Keratinocyte (primary cell): ENCODE measurements around the gene NLRC3. TPM values are rescaled to one million over a fixed set of nuclear protein-coding genes. Genes with fewer than 3 reads are reported as not detected.

Source experiments
- DNase-seq: peaks from one replicate; pipeline ENCODE4 v3.0.0-alpha.2; 2011; ENCODE audit warnings: low read depth, missing footprints, low spot score
- FAIRE-seq: peaks from 2 replicates; lab custom pipeline; 2011; peaks lifted over from hg19 to GRCh38; lab: Jason Lieb, UNC
- H2AFZ ChIP-seq: 2 replicates; pipeline ENCODE4 v1.6.0; 2012; ENCODE audit warnings: low read length, control low read depth, inconsistent platforms; ENCODE audit not compliant: control insufficient read depth
- H3K27ac ChIP-seq: 2 replicates; pipeline ENCODE4 v1.5.1; 2011; ENCODE audit warnings: low read length; ENCODE audit not compliant: control insufficient read depth, insufficient read depth
- H3K27me3 ChIP-seq: 3 replicates; pipeline ENCODE4 v1.6.0; 2011; ENCODE audit warnings: low read length; ENCODE audit not compliant: control insufficient read depth, insufficient read depth; ENCODE audit errors: extremely low read depth
- H3K36me3 ChIP-seq, 2 experiments: 2 replicates in 1 of 2; 3 replicates in 1 of 2; pipeline ENCODE4 v1.5.1; 2011; ENCODE audit warnings: low read length in 2 of 2, mild to moderate bottlenecking in 1 of 2; ENCODE audit not compliant: control insufficient read depth in 2 of 2, insufficient read depth in 2 of 2; ENCODE audit errors: extremely low read depth in 1 of 2
- H3K4me1 ChIP-seq: 3 replicates; pipeline ENCODE4 v1.5.1; 2011; ENCODE audit warnings: low read length; ENCODE audit not compliant: control insufficient read depth, insufficient read depth; ENCODE audit errors: extremely low read depth
- H3K4me2 ChIP-seq: 3 replicates; pipeline ENCODE4 v1.6.0; 2011; ENCODE audit warnings: low read depth, low read length; ENCODE audit not compliant: control insufficient read depth, insufficient read depth; ENCODE audit errors: extremely low read depth
- H3K4me3 ChIP-seq, 3 experiments: fragments of 200-600 bp in 1 of 3; sonication (generic) in 1 of 3; 2 replicates in 2 of 3; 3 replicates in 1 of 3; pipeline ENCODE4 v1.5.1; 2011 to 2016; ENCODE audit warnings: low read length in 3 of 3, mild to moderate bottlenecking in 3 of 3, control low read depth in 2 of 3, inconsistent platforms in 1 of 3, low read depth in 1 of 3, mixed read lengths in 1 of 3, mixed run types in 1 of 3, moderate library complexity in 1 of 3; ENCODE audit not compliant: control insufficient read depth in 2 of 3, insufficient read depth in 2 of 3; ENCODE audit errors: extremely low read depth in 1 of 3
- H3K79me2 ChIP-seq: 2 replicates; pipeline ENCODE4 v1.6.0; 2012; ENCODE audit warnings: low read length; ENCODE audit not compliant: control insufficient read depth, insufficient read depth
- H3K9ac ChIP-seq: 3 replicates; pipeline ENCODE4 v1.6.0; 2011; ENCODE audit warnings: low read length; ENCODE audit not compliant: control insufficient read depth, insufficient read depth; ENCODE audit errors: extremely low read depth
- H3K9me1 ChIP-seq: 3 replicates; pipeline ENCODE4 v1.6.0; 2011; ENCODE audit warnings: low read length; ENCODE audit not compliant: control insufficient read depth, insufficient read depth; ENCODE audit errors: extremely low read depth
- H3K9me3 ChIP-seq: 2 replicates; pipeline ENCODE4 v1.5.1; 2012; ENCODE audit warnings: low read depth, low read length; ENCODE audit not compliant: control insufficient read depth
- H4K20me1 ChIP-seq: 3 replicates; pipeline ENCODE4 v1.6.0; 2011; ENCODE audit warnings: low read length; ENCODE audit not compliant: control insufficient read depth, insufficient read depth; ENCODE audit errors: extremely low read depth
- EZH2 ChIP-seq: IDR thresholded peaks from one replicate; pipeline ENCODE4 v1.6.1; 2012; ENCODE audit warnings: inconsistent platforms, mild to moderate bottlenecking, low read length, moderate library complexity
- dilution Hi-C: fragments of 300-500 bp; cut with MboI; formaldehyde crosslinking; loops from one replicate; pipeline ENCODE4 v1.7.0; 2020; ENCODE audit warnings: low sequenced_read_pairs; ENCODE audit not compliant: extremely low pct_ligation_motif_present
- polyA plus RNA-seq, 5 experiments: library from polyadenylated mRNA; depleted of rRNA in 3 of 5; stranded (reverse) in 3 of 5; stranded (forward) in 1 of 5; unstranded in 1 of 5; fragments of >200 nt; gene quantifications; 1 replicate in 1 of 5; 2 replicates in 3 of 5; 3 replicates in 1 of 5; pipeline versions ENCODE4 v1.2.1 to v1.2.3, GENCODE V29; 2011 to 2012; ENCODE audit warnings: missing spikeins in 2 of 5, low read depth in 1 of 5, low replicate concordance in 1 of 5
- TF ChIP-seq, protein P1 (sequence below), 3 experiments: IDR thresholded peaks in 1 of 3; conservative IDR thresholded peaks in 1 of 3; optimal IDR thresholded peaks in 1 of 3; 2 replicates in 2 of 3; 3 replicates in 1 of 3; pipeline versions ENCODE3 to v1.5.1; 2011; ENCODE audit warnings: low read length in 3 of 3, mild to moderate bottlenecking in 3 of 3, moderate library complexity in 2 of 3, control low read depth in 1 of 3, inconsistent platforms in 1 of 3; ENCODE audit not compliant: insufficient read depth in 2 of 3; ENCODE audit errors: extremely low read depth in 1 of 3

NLRC3 gene
- polyA plus RNA-seq, 1 donor (not counting 4 experiments of a cell fraction or from before 2014, with no cell fraction given) = not detected

DNA sequence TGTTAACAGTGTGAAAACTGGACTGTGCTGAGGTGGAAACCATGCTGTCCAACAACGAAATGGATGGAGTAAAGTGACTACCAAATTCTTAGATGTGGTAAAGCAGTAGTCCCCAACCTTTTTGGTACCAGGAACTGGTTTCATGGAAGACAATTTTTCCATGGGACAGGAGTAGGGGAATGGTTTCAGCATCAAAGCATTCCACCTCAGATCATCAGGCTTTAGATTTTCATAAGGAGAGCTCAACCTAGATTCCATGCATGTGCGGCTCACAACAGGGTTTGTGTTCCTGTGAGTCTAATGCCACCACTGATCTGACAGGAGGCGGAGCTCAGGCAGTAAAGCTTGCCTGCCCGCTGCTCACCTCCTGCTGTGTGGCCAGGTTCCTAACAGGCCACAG lies 22.7 kb upstream of the NLRC3 start:
- no peak overlapping the region for H3K4me2 ChIP-seq
- no peaks in the 10 kb centered on the region for H4K20me1 ChIP-seq
- TF ChIP-seq, protein P1, sequence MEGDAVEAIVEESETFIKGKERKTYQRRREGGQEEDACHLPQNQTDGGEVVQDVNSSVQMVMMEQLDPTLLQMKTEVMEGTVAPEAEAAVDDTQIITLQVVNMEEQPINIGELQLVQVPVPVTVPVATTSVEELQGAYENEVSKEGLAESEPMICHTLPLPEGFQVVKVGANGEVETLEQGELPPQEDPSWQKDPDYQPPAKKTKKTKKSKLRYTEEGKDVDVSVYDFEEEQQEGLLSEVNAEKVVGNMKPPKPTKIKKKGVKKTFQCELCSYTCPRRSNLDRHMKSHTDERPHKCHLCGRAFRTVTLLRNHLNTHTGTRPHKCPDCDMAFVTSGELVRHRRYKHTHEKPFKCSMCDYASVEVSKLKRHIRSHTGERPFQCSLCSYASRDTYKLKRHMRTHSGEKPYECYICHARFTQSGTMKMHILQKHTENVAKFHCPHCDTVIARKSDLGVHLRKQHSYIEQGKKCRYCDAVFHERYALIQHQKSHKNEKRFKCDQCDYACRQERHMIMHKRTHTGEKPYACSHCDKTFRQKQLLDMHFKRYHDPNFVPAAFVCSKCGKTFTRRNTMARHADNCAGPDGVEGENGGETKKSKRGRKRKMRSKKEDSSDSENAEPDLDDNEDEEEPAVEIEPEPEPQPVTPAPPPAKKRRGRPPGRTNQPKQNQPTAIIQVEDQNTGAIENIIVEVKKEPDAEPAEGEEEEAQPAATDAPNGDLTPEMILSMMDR (optimal IDR thresholded peaks at IDR 0.05 in 1 of 3, IDR thresholded peaks at IDR 0.05 in 1 of 3, conservative IDR thresholded peaks at IDR 0.05 in 1 of 3; ENCODE audit: extremely low read depth in 1 of 3, insufficient read depth in 2 of 3, low read length in 3 of 3) = no peak
- TF ChIP-seq EZH2 = no peak
- H3K27ac ChIP-seq = no peak overlapping the region
- FAIRE-seq (no peak), DNase-seq (no peak)
- H3K9ac ChIP-seq = no peak overlapping the region
- no peaks in the 10 kb centered on the region for H3K4me1 ChIP-seq
- H3K9me3 ChIP-seq = peaks cover 3% of the 10 kb centered on the region
- H3K27me3 ChIP-seq = no peaks in the 10 kb centered on the region
- H2AFZ ChIP-seq = no peak overlapping the region
- H3K4me3 ChIP-seq = no peak overlapping the region
- dilution Hi-C loops = no loop called here
- H3K9me1 ChIP-seq = peaks cover 2% of the 10 kb centered on the region
- peaks cover 9 to 11% of the 10 kb centered on the region in 2 experiments for H3K36me3 ChIP-seq
- no peaks in the 10 kb centered on the region for H3K79me2 ChIP-seq

DNA sequence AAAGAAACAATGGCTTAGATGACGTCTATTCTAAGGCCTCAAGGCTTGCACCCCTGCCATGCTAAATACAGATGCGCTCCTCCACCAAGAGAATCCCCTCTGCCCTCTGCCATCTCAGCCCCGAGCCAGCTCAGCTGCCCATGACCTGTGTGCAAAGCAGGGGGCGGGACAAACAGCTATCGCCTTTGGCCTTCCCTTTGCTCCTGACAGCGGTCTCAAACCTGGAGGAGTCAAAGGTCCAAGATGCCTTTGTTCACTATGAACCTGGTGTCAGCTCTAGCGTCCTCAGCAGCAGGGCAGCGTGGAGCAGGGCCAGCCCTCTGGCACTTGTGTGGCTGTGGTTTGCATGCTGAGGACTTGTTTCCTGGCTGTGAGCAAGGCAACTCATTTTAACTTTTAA lies 21.9 kb upstream of the NLRC3 start:
- peaks cover 2% of the 10 kb centered on the region for H3K9me1 ChIP-seq
- H3K27me3 ChIP-seq = no peaks in the 10 kb centered on the region
- H3K27ac ChIP-seq = no peak overlapping the region
- no peak overlapping the region for H3K4me3 ChIP-seq
- H3K9me3 ChIP-seq = peaks cover 3% of the 10 kb centered on the region
- H3K79me2 ChIP-seq = no peaks in the 10 kb centered on the region
- TF ChIP-seq EZH2 = no peak
- H3K9ac ChIP-seq = no peak overlapping the region
- FAIRE-seq (no peak), DNase-seq (no peak)
- H3K4me1 ChIP-seq = no peaks in the 10 kb centered on the region
- H3K36me3 ChIP-seq = peaks cover 9 to 12% of the 10 kb centered on the region in 2 experiments
- H2AFZ ChIP-seq = no peak overlapping the region
- no peak overlapping the region for H3K4me2 ChIP-seq
- dilution Hi-C loops = no loop called here
- no peaks in the 10 kb centered on the region for H4K20me1 ChIP-seq

DNA sequence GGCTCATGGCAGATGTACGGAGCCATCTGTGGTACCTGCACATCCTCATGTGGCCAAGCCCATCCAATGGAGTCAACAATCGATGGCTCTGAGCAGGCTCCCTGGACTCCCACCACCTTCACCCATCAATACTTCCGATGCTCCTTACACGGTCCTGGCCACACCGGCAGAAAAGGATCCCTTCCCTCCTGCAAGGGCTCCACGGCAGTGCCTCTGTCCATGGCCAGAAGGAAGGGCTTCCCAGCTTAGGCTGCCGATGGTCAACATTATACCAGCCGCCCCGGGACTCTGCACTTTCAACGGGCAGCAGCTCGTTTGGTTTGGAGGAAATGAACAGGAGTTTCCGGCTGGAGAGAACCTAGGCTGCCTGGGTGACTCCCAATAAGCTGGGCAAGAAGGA lies 21.0 kb upstream of the NLRC3 start:
- no peaks in the 10 kb centered on the region for H4K20me1 ChIP-seq
- no peak overlapping the region for H2AFZ ChIP-seq
- H3K27ac ChIP-seq = no peak overlapping the region
- H3K27me3 ChIP-seq = no peaks in the 10 kb centered on the region
- TF ChIP-seq, protein P1 (optimal IDR thresholded peaks at IDR 0.05 in 1 of 3, IDR thresholded peaks at IDR 0.05 in 1 of 3, conservative IDR thresholded peaks at IDR 0.05 in 1 of 3; ENCODE audit: extremely low read depth in 1 of 3, insufficient read depth in 2 of 3, low read length in 3 of 3) = no peak
- no peak for TF ChIP-seq EZH2
- DNase-seq (no peak), FAIRE-seq (no peak)
- H3K4me3 ChIP-seq = no peak overlapping the region
- peaks cover 9 to 12% of the 10 kb centered on the region in 2 experiments for H3K36me3 ChIP-seq
- H3K79me2 ChIP-seq = no peaks in the 10 kb centered on the region
- peaks cover 3% of the 10 kb centered on the region for H3K9me3 ChIP-seq
- H3K4me2 ChIP-seq = no peak overlapping the region
- no peak overlapping the region for H3K9ac ChIP-seq
- H3K9me1 ChIP-seq = peaks cover 2% of the 10 kb centered on the region
- H3K4me1 ChIP-seq = no peaks in the 10 kb centered on the region
- dilution Hi-C loops = no loop called here
